HEK293 (cell line): ENCODE results near the gene SPECC1L.
A peak's percentile ranks its signal among the peaks of the same experiment; 100 is the strongest.

Experiments
- CTCF ChIA-PET: fragments of 350-600 bp; formaldehyde crosslinking; extraction: SDS; loops from one replicate; lab custom pipeline; 2021; ENCODE audit warnings: antibody characterized with exemption; lab: Yijun Ruan, JAX
- POLR2A ChIA-PET: fragments of 300-600 bp; formaldehyde crosslinking; extraction: SDS; loops from one replicate; lab custom pipeline; 2020; ENCODE audit warnings: antibody characterized with exemption, inconsistent platforms; lab: Yijun Ruan, JAX
- H3K27ac ChIP-seq: fragments of 200-500 bp; sonication (Bioruptor generic); 2 replicates; pipeline ENCODE4 v1.5.1; 2014; ENCODE audit warnings: low read depth, low read length, control low read depth, inconsistent platforms; ENCODE audit errors: extremely low read depth
- H3K36me3 ChIP-seq, 2 experiments: fragments of 200-500 bp in 1 of 2; sonication (Bioruptor generic) in 1 of 2; 1 replicate in 1 of 2; 2 replicates in 1 of 2; pipeline ENCODE4 v1.5.1; 2014 to 2017; ENCODE audit warnings: inconsistent platforms in 2 of 2, low read length in 2 of 2; ENCODE audit not compliant: control insufficient read depth in 2 of 2, insufficient read depth in 1 of 2
- H3K4me1 ChIP-seq: fragments of 200-500 bp; sonication (Bioruptor generic); 2 replicates; pipeline ENCODE4 v1.5.1; 2014; ENCODE audit warnings: mild to moderate bottlenecking, low read length, inconsistent platforms; ENCODE audit not compliant: control insufficient read depth, insufficient read depth
- H3K4me3 ChIP-seq: 2 replicates; pipeline ENCODE4 v1.5.1; 2011; ENCODE audit warnings: low read depth, mild to moderate bottlenecking, control low read depth, low read length, moderate library complexity
- H3K9me3 ChIP-seq: fragments of 200-500 bp; sonication (Bioruptor generic); 2 replicates; pipeline ENCODE4 v1.5.1; 2014; ENCODE audit warnings: low read depth, low read length, inconsistent platforms; ENCODE audit not compliant: control insufficient read depth, insufficient read depth
- KLF1 ChIP-seq: fragments of 450-650 bp; formaldehyde crosslinking; IDR thresholded peaks from 2 replicates; pipeline ENCODE4 v1.5.1; 2016; ENCODE audit warnings: missing biosample characterization, missing genetic modification characterization
- ZBTB1 ChIP-seq: fragments of 450-650 bp; formaldehyde crosslinking; IDR thresholded peaks from 2 replicates; pipeline ENCODE4 v1.5.1; 2016; ENCODE audit warnings: missing biosample characterization, missing genetic modification characterization
- ZFP69B ChIP-seq: fragments of 450-650 bp; formaldehyde crosslinking; IDR thresholded peaks from 2 replicates; pipeline ENCODE4 v1.5.1; 2016; ENCODE audit warnings: missing biosample characterization, missing genetic modification characterization
- ZIC2 ChIP-seq: fragments of 450-650 bp; formaldehyde crosslinking; IDR thresholded peaks from 2 replicates; pipeline ENCODE4 v1.5.1; 2016; ENCODE audit warnings: missing biosample characterization, missing genetic modification characterization
- ZNF148 ChIP-seq: fragments of 450-650 bp; formaldehyde crosslinking; IDR thresholded peaks from 2 replicates; pipeline ENCODE4 v1.5.0; 2017; ENCODE audit warnings: missing biosample characterization, missing genetic modification characterization, borderline replicate concordance
- ZNF24 ChIP-seq: fragments of 450-650 bp; formaldehyde crosslinking; IDR thresholded peaks from 2 replicates; pipeline ENCODE4 v1.5.1; 2016; ENCODE audit warnings: missing biosample characterization, missing genetic modification characterization
- ZNF398 ChIP-seq: fragments of 450-650 bp; formaldehyde crosslinking; IDR thresholded peaks from 2 replicates; pipeline ENCODE4 v1.5.1; 2017; ENCODE audit warnings: missing biosample characterization, missing genetic modification characterization
- ZNF423 ChIP-seq: fragments of 450-650 bp; formaldehyde crosslinking; IDR thresholded peaks from 2 replicates; pipeline ENCODE4 v1.5.1; 2016; ENCODE audit warnings: missing biosample characterization, missing genetic modification characterization
- ZNF558 ChIP-seq: fragments of 450-650 bp; formaldehyde crosslinking; IDR thresholded peaks from 2 replicates; pipeline ENCODE4 v1.5.1; 2016; ENCODE audit warnings: missing biosample characterization, missing genetic modification characterization
- ZNF571 ChIP-seq: fragments of 450-650 bp; formaldehyde crosslinking; IDR thresholded peaks from 2 replicates; pipeline ENCODE4 v1.5.0; 2017; ENCODE audit warnings: missing biosample characterization, missing genetic modification characterization
- ZNF624 ChIP-seq: fragments of 450-650 bp; formaldehyde crosslinking; IDR thresholded peaks from 2 replicates; pipeline ENCODE4 v1.5.1; 2017; ENCODE audit warnings: missing biosample characterization, missing genetic modification characterization
- ZNF626 ChIP-seq: fragments of 450-650 bp; sonication (Bioruptor Pico); formaldehyde crosslinking; IDR thresholded peaks from 2 replicates; pipeline ENCODE4 v1.5.1; 2018; ENCODE audit warnings: missing biosample characterization, missing genetic modification characterization, inconsistent platforms
- ZNF660 ChIP-seq: fragments of 450-650 bp; IDR thresholded peaks from 2 replicates; pipeline ENCODE4 v1.5.1; 2018; ENCODE audit warnings: missing biosample characterization, mild to moderate bottlenecking, missing genetic modification characterization
- ZNF701 ChIP-seq: fragments of 450-650 bp; formaldehyde crosslinking; IDR thresholded peaks from 2 replicates; pipeline ENCODE4 v1.5.1; 2016; ENCODE audit warnings: missing biosample characterization, missing genetic modification characterization
- ZNF704 ChIP-seq: fragments of 450-650 bp; formaldehyde crosslinking; IDR thresholded peaks from 2 replicates; pipeline ENCODE4 v1.5.1; 2016; ENCODE audit warnings: missing biosample characterization, missing genetic modification characterization
- ZNF707 ChIP-seq: fragments of 450-650 bp; formaldehyde crosslinking; IDR thresholded peaks from 2 replicates; pipeline ENCODE4 v1.5.1; 2016; ENCODE audit warnings: missing biosample characterization, missing genetic modification characterization

SPECC1L gene

DNA sequence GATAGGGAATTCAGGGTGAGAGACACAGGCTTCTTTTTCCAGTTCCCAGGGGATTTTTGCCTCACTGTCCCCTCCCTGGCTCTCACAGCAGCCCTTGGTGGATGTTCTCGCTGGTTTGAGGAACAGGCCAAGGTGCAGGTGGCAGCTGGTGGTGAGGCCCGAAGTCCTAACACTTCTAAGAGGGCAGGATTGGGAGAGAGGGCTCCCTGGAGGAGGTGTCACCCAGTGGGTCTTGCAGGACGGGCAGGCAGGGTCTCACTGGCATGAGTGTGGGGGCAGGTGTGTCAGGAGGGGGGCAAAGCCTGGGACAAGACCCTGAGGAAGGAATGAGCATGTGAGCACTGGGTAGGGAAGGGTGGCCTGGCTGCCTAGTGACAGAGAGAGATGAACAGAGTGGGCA lies 165.9 kb downstream of the SPECC1L start:
- Histone ChIP-seq H3K36me3 (no peaks in the 10 kb centered on the region), H3K4me1 (no peaks in the 10 kb centered on the region), H3K4me3 (no peak overlapping the region), H3K27ac (no peak overlapping the region), H3K9me3 (no peaks in the 10 kb centered on the region)
- TF ChIP-seq ZNF624 (tag by site-specific recombination) (no peak), ZNF558 (tag by site-specific recombination) (no peak), ZFP69B (tag by site-specific recombination) (no peak), KLF1 (tag by site-specific recombination) (no peak), ZNF24 (no peak), ZNF701 (no peak), ZNF571 (tag by site-specific recombination) (no peak), ZNF398 (no peak)
- POLR2A ChIA-PET: no interaction called here
- CTCF ChIA-PET: interaction anchor here (0.5 to 0.6 kb wide), 2 partner anchors 39 to 66 kb away, joined by 3 to 4 read pairs; no protein-coding TSS in a partner anchor

GRCh38 chr22:24437091-24437490 lies 166.5 kb downstream of the SPECC1L start:
- H3K4me1 ChIP-seq: no peaks in the 10 kb centered on the region
- H3K36me3 ChIP-seq: no peaks in the 10 kb centered on the region
- H3K9me3 ChIP-seq: no peaks in the 10 kb centered on the region
- ChIA-PET POLR2A (no interaction called here), CTCF (interaction anchor here (0.5 to 1.2 kb wide), 2 partner anchors 65 to 67 kb away, joined by 3 to 6 read pairs; no protein-coding TSS in a partner anchor)
- no peak for TF ChIP-seq ZNF24
- TF ChIP-seq ZNF148 (tag by site-specific recombination): no peak
- TF ChIP-seq ZIC2: no peak
- no peak for TF ChIP-seq ZNF707 (tag by site-specific recombination)
- no peak for TF ChIP-seq ZNF423 (tag by site-specific recombination)
- no peak for TF ChIP-seq ZBTB1
- TF ChIP-seq ZNF626 (tag by site-specific recombination): no peak
- H3K4me3 ChIP-seq: no peak overlapping the region
- H3K27ac ChIP-seq: no peak overlapping the region

DNA sequence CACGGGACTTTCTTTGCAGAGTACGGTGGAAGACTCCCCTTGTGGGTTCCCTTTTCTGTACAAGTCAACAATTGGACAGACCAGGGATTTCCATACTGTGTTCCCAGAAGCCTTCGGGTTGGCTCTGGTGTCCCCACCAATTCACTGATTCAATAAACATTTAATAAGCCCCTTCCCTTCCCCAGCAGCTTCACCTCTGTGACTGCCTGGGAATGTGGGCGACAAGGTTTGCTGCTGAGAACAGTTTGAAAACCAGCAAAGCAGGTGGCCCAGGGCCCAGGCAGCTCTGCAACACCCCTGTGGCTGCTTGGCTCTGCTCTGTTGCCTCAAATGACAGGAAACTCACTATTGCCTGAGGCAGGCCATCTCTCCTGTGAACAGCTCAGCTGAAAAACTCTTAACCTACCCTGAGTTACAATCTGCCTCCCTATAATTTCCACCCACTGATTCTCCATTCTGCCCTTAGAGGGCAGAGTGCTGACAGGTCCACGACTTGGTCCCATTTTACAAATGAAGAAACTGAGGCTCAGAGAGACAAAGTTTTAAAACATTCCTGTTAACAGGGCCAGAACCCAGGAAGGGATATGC lies 167.2 kb downstream of the SPECC1L start:
- ChIA-PET POLR2A (interaction anchor here (0.9 kb wide), 1 partner anchor 117 kb away, joined by 9 read pairs; the partner anchor contains the start of gene GUCD1), CTCF (interaction anchor here (0.6 to 1.9 kb wide), 9 partner anchors 12 to 89 kb away, joined by 3 to 8 read pairs (median 3); no protein-coding TSS in a partner anchor)
- H3K27ac ChIP-seq: no peak overlapping the region

More for the DNA sequence above, 167.2 kb downstream of the SPECC1L start:
- TF ChIP-seq ZNF660 (peak; percentile 47; the same call in 1 of the 2 replicates), ZNF704 (no peak), ZIC2 (0 out of 2 replicates have a peak, but pooled peaks have one; percentile 16)
- no peaks in the 10 kb centered on the region for H3K9me3 ChIP-seq
- no peaks in the 10 kb centered on the region for H3K4me1 ChIP-seq
- H3K36me3 ChIP-seq: no peaks in the 10 kb centered on the region
- H3K4me3 ChIP-seq: no peak overlapping the region
